Prostate gland (tissue), 2 donors: ENCODE measurements around the gene RABL2B.

Experiments
- POLR2A ChIP-seq: fragments of 450-650 bp; IDR thresholded peaks from one replicate; pipeline ENCODE4 v1.6.1; 2016; ENCODE audit warnings: antibody characterized with exemption, mild to moderate bottlenecking
- POLR2AphosphoS5 ChIP-seq: sonication (generic); formaldehyde crosslinking; IDR thresholded peaks from one replicate; pipeline ENCODE4 v1.6.1; 2017; ENCODE audit warnings: antibody characterized with exemption
- TF ChIP-seq, protein P1 (sequence below), 4 experiments: fragments of 200-600 bp in 2 of 4; fragments of 450-650 bp in 2 of 4; sonication (generic) in 2 of 4; IDR thresholded peaks; 1 replicate in 3 of 4; 2 replicates in 1 of 4; pipeline ENCODE4 v1.5.1; 2016 to 2019; ENCODE audit warnings: antibody characterized with exemption in 4 of 4, mild to moderate bottlenecking in 2 of 4, moderate library complexity in 2 of 4

GRCh38 chr22:50730941-50731661 lies 52.3 kb downstream of the RABL2B start:
- TF ChIP-seq POLR2A, result no peak
- TF ChIP-seq, protein P1, sequence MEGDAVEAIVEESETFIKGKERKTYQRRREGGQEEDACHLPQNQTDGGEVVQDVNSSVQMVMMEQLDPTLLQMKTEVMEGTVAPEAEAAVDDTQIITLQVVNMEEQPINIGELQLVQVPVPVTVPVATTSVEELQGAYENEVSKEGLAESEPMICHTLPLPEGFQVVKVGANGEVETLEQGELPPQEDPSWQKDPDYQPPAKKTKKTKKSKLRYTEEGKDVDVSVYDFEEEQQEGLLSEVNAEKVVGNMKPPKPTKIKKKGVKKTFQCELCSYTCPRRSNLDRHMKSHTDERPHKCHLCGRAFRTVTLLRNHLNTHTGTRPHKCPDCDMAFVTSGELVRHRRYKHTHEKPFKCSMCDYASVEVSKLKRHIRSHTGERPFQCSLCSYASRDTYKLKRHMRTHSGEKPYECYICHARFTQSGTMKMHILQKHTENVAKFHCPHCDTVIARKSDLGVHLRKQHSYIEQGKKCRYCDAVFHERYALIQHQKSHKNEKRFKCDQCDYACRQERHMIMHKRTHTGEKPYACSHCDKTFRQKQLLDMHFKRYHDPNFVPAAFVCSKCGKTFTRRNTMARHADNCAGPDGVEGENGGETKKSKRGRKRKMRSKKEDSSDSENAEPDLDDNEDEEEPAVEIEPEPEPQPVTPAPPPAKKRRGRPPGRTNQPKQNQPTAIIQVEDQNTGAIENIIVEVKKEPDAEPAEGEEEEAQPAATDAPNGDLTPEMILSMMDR (IDR thresholded peaks at IDR 0.05), result no peak
- no peak for TF ChIP-seq POLR2AphosphoS5
